Activated CD4-positive, alpha-beta T cell treated with anti-CD3 and anti-CD28 coated beads, Interleukin-2, amount 10 ng/mL, durations not matched to agents 7 days and 5 days (primary cell): Measurements from ENCODE around the gene TSPEAR. TPM values are rescaled to one million over a fixed set of nuclear protein-coding genes. Genes with fewer than 3 reads are reported as not detected.
"Not testable (repeated sequence)": the region's sequence is repeated elsewhere in the genome, so short reads cannot be mapped to it uniquely, and the experiment has no call there.

Experiments
- CTCF ChIA-PET: fragments of 350-600 bp; sonication (Branson Sonifier 250); formaldehyde crosslinking; loops from one replicate; lab custom pipeline; 2021; ENCODE audit warnings: antibody characterized with exemption; lab: Charles Lee
- POLR2A ChIA-PET: fragments of 350-600 bp; sonication (Branson Sonifier 250); formaldehyde crosslinking; loops from one replicate; lab custom pipeline; 2021; ENCODE audit warnings: antibody characterized with exemption; lab: Charles Lee
- DNase-seq: peaks from one replicate; pipeline ENCODE4 v3.0.0-alpha.2; 2020
- H3K27ac Mint-ChIP-seq: one replicate; pipeline ENCODE4 v1.8.0; 2021; ENCODE audit warnings: mild to moderate bottlenecking, moderate library complexity, mixed read lengths
- H3K27me3 Mint-ChIP-seq: one replicate; pipeline ENCODE4 v1.8.0; 2021; ENCODE audit warnings: mixed read lengths
- H3K36me3 Mint-ChIP-seq: one replicate; pipeline ENCODE4 v1.8.0; 2021; ENCODE audit warnings: low read depth, mixed read lengths
- H3K4me1 Mint-ChIP-seq: one replicate; pipeline ENCODE4 v1.8.0; 2021; ENCODE audit warnings: mixed read lengths
- H3K4me3 Mint-ChIP-seq: one replicate; pipeline ENCODE4 v1.8.0; 2021; ENCODE audit warnings: mild to moderate bottlenecking, moderate library complexity, mixed read lengths
- H3K9me3 Mint-ChIP-seq: one replicate; pipeline ENCODE4 v1.8.0; 2021; ENCODE audit warnings: mixed read lengths
- total RNA-seq, 2 experiments: library from RNA; stranded (reverse); gene quantifications; one replicate each; pipeline ENCODE4 v1.2.3, GENCODE V29; 2021

The TSPEAR gene
- total RNA-seq, 2 experiments from 2014 or later: not detected

DNA sequence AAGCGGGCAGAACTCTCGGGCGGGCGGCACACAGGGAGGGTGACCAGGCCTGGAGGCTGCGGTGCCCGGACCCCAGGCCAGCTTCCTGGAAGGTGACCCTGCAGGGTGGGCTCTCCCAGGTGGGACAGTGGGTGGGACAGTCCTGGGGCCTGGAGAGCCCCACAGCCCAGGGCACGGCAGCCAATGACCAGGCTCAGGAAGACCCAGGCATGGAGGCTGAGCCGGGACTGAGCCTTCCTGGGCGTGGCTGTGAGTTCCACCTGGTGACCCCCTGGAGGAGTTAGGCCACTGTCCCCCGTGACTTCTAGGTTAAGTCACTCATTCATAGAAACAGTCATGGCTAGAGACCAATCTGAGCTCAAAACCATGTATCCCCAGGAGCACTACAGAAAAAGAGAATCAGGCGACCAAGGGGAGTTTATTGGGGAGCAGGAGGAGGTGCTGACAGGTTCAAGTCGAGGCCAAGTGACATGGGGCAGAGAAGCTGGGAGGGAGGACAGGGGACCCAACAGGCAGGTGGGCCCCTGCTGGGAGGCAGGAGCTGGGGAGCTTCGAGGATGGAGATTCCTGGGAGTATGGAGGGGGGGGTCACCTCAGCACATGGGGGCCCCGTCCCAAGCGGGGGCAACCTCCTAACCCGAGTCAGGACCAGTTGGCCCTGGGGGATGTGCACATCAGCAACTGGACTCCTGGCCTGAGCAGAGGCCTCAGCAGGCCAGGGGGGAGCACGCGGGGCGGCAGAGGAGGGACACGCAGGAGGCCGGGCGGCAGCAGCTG, 132.1 kb downstream of the TSPEAR start:
- peaks cover 8% of the 10 kb centered on the region for H3K36me3 Mint-ChIP-seq
- peaks cover 7% of the 10 kb centered on the region for H3K27me3 Mint-ChIP-seq
- peaks cover 31% of the 10 kb centered on the region for H3K9me3 Mint-ChIP-seq
- peaks cover 13% of the 10 kb centered on the region for H3K4me1 Mint-ChIP-seq
- ChIA-PET POLR2A (no interaction called here), CTCF (no interaction called here)
- no peak for DNase-seq
- no peak overlapping the region for H3K4me3 Mint-ChIP-seq
- H3K27ac Mint-ChIP-seq: no peak overlapping the region

DNA sequence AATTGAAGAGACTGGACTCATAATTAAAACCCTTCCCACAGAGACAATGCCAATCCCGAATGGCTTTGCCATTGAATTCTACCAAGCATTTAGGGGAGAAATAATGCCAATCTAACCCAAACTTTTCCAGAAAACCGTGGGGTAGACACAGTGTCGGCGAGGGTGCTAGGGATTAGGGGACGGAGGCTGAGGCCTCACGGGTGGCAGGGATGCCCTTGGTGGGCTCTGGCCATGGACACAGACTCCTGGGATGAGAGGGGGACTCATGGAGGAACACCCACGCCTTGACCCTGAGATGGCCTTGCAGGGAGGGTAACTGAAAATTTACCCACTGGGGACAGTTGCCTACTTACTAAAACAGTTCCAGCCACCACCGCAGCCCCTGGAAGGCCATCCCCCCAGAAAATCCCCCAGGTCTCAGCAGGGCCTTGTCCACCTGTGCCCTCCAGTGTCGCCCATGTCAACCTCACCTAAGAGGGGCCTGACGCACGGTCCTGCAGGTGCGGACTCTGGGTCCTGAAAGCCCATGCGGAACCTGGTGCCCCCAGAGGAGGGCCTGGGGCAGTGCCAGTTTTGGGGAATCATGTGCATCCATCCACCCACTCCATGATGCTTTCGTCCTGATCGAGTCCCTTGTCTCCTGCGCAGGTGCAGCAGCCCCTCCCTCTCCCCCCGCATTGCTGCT, 132.9 kb downstream of the TSPEAR start:
- Mint-ChIP-seq H3K27me3 (peaks cover 7% of the 10 kb centered on the region), H3K4me1 (peaks cover 6% of the 10 kb centered on the region), H3K9me3 (peaks cover 31% of the 10 kb centered on the region), H3K36me3 (peaks cover 8% of the 10 kb centered on the region), H3K27ac (no peak overlapping the region), H3K4me3 (no peak overlapping the region)
- ChIA-PET POLR2A (no interaction called here), CTCF (no interaction called here)
- no peak for DNase-seq

DNA sequence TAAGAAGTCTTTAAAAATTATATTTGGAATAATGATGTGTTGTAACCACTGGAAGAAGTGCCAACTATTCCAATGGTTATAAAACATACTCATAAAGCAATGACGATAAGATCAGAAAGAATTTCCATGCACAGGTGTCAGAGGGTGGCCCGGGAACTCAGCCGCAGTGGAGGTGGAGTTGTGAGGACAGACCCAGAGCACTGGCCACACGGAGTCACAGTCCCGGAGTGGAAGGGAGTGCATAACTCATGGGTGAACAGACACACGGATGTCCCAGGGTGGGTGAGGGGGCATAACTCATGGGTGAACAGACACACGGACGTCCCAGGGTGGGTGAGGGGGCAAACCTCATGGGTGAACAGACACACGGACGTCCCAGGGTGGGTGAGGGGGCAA, 135.3 kb downstream of the TSPEAR start:
- Mint-ChIP-seq H3K27me3 (peaks cover 7% of the 10 kb centered on the region), H3K4me3 (no peak overlapping the region), H3K9me3 (peaks cover 28% of the 10 kb centered on the region), H3K4me1 (no peaks in the 10 kb centered on the region), H3K27ac (peak overlapping the region; percentile 38), H3K36me3 (peaks cover 5% of the 10 kb centered on the region)
- no peak for DNase-seq
- POLR2A ChIA-PET: no interaction called here
- CTCF ChIA-PET: no interaction called here

- Mint-ChIP-seq H3K9me3 (peaks cover 24% of the 10 kb centered on the region), H3K27ac (peak overlapping the region; percentile 38)
- CTCF ChIA-PET: interaction anchor here (1.2 kb wide), 1 partner anchor 39 kb away, joined by 3 read pairs; no protein-coding TSS in a partner anchor
Measured at GRCh38 chr21:44575307-44576024, 135.9 kb downstream of the TSPEAR start.

GRCh38 chr21:44574457-44575306, 136.7 kb downstream of the TSPEAR start:
- peaks cover 2% of the 10 kb centered on the region for H3K27me3 Mint-ChIP-seq
- no peak for DNase-seq
- ChIA-PET POLR2A (no interaction called here), CTCF (interaction anchor here (1.2 to 1.3 kb wide), 2 partner anchors 21 to 38 kb away, joined by 3 to 4 read pairs; no protein-coding TSS in a partner anchor)
- H3K4me1 Mint-ChIP-seq: no peaks in the 10 kb centered on the region
- peaks cover 24% of the 10 kb centered on the region for H3K9me3 Mint-ChIP-seq
- peaks cover 2% of the 10 kb centered on the region for H3K36me3 Mint-ChIP-seq
- H3K4me3 Mint-ChIP-seq: no peak overlapping the region
- H3K27ac Mint-ChIP-seq: no peak overlapping the region

More at GRCh38 chr21:44575307-44576024, 135.9 kb downstream of the TSPEAR start:
- H3K27me3 Mint-ChIP-seq: peaks cover 4% of the 10 kb centered on the region
- H3K4me3 Mint-ChIP-seq: no peak overlapping the region
- no peaks in the 10 kb centered on the region for H3K4me1 Mint-ChIP-seq
- H3K36me3 Mint-ChIP-seq: peaks cover 4% of the 10 kb centered on the region
- no peak for DNase-seq
- POLR2A ChIA-PET: no interaction called here

GRCh38 chr21:44573630-44574456, 137.5 kb downstream of the TSPEAR start, which contains the start of gene KRTAP10-4:
TSS of gene KRTAP10-4 (plus strand) at chr21:44573729. CDS start at chr21:44573759, 30 bp downstream.
- POLR2A ChIA-PET, H3K27me3 Mint-ChIP-seq, DNase-seq, H3K36me3 Mint-ChIP-seq, H3K4me1 Mint-ChIP-seq, H3K4me3 Mint-ChIP-seq: not testable (repeated sequence)
- CTCF ChIA-PET: interaction anchor here (1.2 to 1.5 kb wide), 3 partner anchors 22 to 93 kb away, joined by 3 to 4 read pairs (median 4); partner anchors contain the start of gene KRTAP12-2
- Mint-ChIP-seq H3K9me3 (peaks cover 24% of the 10 kb centered on the region), H3K27ac (peak within 1 kb of the TSS; percentile 62)

GRCh38 chr21:44572959-44573583, 138.3 kb downstream of the TSPEAR start:
- ChIA-PET CTCF (interaction anchor here (1.5 kb wide), 1 partner anchor 94 kb away, joined by 4 read pairs; the partner anchor contains the start of gene KRTAP12-2), POLR2A (no interaction called here)
- H3K4me3 Mint-ChIP-seq: no peak overlapping the region
- H3K9me3 Mint-ChIP-seq: peaks cover 20% of the 10 kb centered on the region
- peak overlapping the region; percentile 62 for H3K27ac Mint-ChIP-seq
- no peaks in the 10 kb centered on the region for H3K4me1 Mint-ChIP-seq
- peaks cover 2% of the 10 kb centered on the region for H3K36me3 Mint-ChIP-seq
- peaks cover 4% of the 10 kb centered on the region for H3K27me3 Mint-ChIP-seq
- DNase-seq: no peak

DNA sequence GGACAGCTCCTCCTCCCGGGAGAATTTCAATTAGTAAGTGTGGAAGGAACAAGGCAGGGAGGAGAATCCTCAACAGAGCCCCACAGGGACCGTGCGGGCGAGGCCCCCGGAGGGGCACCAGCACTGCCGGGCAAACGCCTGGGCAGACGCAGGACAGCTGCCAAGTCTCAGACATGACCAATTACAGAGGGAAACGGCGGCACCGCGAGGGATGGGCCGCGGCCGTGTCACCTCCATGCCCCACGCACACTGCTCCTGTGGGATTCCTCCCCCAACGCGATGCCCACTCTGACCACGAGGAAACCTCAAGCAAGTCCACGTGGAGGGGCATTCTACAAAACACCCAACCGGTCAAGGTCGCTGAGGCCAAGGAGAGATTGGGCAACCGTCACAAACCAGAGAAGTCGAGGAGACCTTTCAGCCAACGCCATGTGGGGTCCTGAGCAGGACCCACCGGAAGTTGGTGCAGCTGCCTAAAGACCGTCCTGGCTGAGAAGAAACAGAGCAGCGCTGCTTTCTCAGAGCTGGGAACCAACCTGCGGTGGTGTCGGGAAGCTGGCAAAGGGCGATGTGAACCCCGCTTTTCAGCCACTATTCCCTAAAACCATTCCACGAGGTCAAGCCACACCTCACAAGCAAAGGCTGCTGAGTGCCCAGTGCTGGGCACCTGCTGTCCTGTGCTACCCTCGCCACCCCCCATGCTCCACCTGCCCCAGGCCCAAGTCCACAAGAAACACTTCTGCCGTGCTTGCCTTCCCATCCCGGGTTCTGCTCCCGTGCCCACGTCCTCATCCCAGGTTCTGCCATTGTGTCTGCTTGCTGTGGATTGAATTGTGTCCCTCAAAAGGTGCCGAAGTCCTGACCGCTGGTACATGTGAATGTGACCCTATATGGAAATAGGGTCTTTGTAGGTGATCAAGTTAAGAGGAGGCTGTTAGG, 139.3 kb downstream of the TSPEAR start:
- ChIA-PET POLR2A (no interaction called here), CTCF (interaction anchor here (1.5 kb wide), 1 partner anchor 95 kb away, joined by 4 read pairs; the partner anchor contains the start of gene KRTAP12-2)
- Mint-ChIP-seq H3K36me3 (no peaks in the 10 kb centered on the region), H3K27me3 (peaks cover 4% of the 10 kb centered on the region), H3K4me3 (no peak overlapping the region), H3K27ac (no peak overlapping the region), H3K4me1 (no peaks in the 10 kb centered on the region), H3K9me3 (peaks cover 12% of the 10 kb centered on the region)
- no peak for DNase-seq

DNA sequence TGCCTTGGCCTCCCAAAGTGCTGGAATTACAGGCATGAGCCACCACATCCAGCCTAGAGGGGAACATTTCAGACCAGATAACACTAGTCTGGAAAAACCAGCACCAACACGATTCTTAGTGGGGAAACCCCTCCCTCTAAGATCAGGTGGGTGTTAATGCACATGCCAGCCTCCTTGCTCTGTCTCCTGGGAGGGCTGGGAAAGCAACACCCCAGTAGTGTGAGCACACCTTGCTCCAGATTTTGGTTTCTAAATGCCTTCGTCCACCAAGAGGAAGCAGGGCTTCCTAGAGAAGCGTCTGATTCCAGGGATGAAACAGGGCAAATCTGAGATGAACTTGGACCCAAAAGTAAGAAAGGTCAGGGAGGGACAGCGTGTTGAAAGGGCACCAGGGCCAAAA, 140.1 kb downstream of the TSPEAR start:
- Mint-ChIP-seq H3K27me3 (peaks cover 4% of the 10 kb centered on the region), H3K36me3 (no peaks in the 10 kb centered on the region), H3K9me3 (peaks cover 8% of the 10 kb centered on the region), H3K4me3 (no peak overlapping the region), H3K27ac (no peak overlapping the region), H3K4me1 (no peaks in the 10 kb centered on the region)
- ChIA-PET CTCF (no interaction called here), POLR2A (no interaction called here)
- no peak for DNase-seq

DNA sequence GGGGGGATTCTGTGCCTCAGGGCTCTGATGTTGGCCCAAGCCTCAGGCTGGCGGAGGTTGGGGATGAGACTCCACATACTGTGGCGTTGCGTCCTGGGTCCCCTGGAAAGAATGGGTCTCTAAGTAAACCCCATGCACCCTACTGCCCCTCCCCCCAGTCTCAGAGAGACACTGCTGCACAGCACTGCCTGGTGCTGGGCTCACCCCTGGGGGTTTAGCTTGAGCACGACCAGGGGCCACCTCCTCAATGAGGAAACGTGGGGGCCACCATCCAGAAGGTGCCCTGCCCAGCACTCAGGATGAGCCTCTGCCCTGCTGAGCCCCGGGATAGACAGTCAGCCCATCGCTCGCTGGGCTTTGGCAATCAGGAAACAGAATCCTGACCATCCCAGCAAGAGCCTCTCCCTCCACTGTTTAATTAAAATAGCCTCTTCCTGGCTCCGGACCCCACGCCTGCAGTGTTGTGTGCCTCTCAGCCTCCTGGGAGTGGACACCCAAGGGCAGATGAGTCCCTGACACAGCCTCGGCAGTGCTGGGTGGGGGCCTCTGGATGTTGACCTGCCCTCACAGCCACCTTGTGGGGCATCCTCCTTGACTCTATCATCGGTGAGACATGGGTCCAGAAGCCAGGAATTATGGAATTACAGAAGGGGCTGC, 141.4 kb downstream of the TSPEAR start:
- Mint-ChIP-seq H3K27me3 (peaks cover 2% of the 10 kb centered on the region), H3K36me3 (no peaks in the 10 kb centered on the region), H3K9me3 (peaks cover 5% of the 10 kb centered on the region), H3K4me3 (no peak overlapping the region), H3K4me1 (peaks cover 6% of the 10 kb centered on the region), H3K27ac (no peak overlapping the region)
- POLR2A ChIA-PET: no interaction called here
- DNase-seq: no peak
- CTCF ChIA-PET: no interaction called here
